SK-N-MC (cell line): ENCODE results near the gene AIM2.
"Not testable (repeated sequence)": the region's sequence is repeated elsewhere in the genome, so short reads cannot be mapped to it uniquely, and the experiment has no call there.

Source experiments
- DNase-seq: peaks from one replicate; pipeline ENCODE4 v3.0.0-alpha.2; 2011; ENCODE audit warnings: low read depth, low spot score
- H3K27ac ChIP-seq: fragments of 200-600 bp; sonication (generic); 2 replicates; pipeline ENCODE4 v1.5.1; 2016; ENCODE audit warnings: mixed run types
- H3K36me3 ChIP-seq: fragments of 200-600 bp; sonication (generic); 2 replicates; pipeline ENCODE4 v1.6.1; 2017; ENCODE audit warnings: antibody characterized with exemption, low read length, mixed read lengths; ENCODE audit not compliant: insufficient read depth
- H3K4me3 ChIP-seq: fragments of 200-600 bp; sonication (generic); 2 replicates; pipeline ENCODE4 v1.5.1; 2016
- H3K9ac ChIP-seq: fragments of 200-600 bp; sonication (generic); 2 replicates; pipeline ENCODE4 v1.8.0; 2017; ENCODE audit warnings: mixed run types, mixed read lengths; ENCODE audit not compliant: insufficient read length
- H3K9me3 ChIP-seq: fragments of 200-600 bp; sonication (generic); 2 replicates; pipeline ENCODE4 v1.6.1; 2017; ENCODE audit warnings: low read depth, mild to moderate bottlenecking, antibody characterized with exemption, low read length, moderate library complexity, mixed read lengths
- EZH2 ChIP-seq: fragments of 200-600 bp; sonication (generic); IDR thresholded peaks from one replicate; pipeline ENCODE4 v1.6.1; 2017; ENCODE audit warnings: antibody characterized with exemption
- FOXP2 ChIP-seq: optimal IDR thresholded peaks from 2 replicates; pipeline ENCODE3; 2011; ENCODE audit warnings: mild to moderate bottlenecking, moderate library complexity; ENCODE audit not compliant: insufficient read depth; ENCODE audit errors: extremely low read length, control extremely low read depth
- POLR2AphosphoS5 ChIP-seq: IDR thresholded peaks from 2 replicates; pipeline ENCODE4 v1.6.1; 2012; ENCODE audit warnings: mild to moderate bottlenecking, low read depth, low read length, borderline replicate concordance

Gene AIM2

DNA sequence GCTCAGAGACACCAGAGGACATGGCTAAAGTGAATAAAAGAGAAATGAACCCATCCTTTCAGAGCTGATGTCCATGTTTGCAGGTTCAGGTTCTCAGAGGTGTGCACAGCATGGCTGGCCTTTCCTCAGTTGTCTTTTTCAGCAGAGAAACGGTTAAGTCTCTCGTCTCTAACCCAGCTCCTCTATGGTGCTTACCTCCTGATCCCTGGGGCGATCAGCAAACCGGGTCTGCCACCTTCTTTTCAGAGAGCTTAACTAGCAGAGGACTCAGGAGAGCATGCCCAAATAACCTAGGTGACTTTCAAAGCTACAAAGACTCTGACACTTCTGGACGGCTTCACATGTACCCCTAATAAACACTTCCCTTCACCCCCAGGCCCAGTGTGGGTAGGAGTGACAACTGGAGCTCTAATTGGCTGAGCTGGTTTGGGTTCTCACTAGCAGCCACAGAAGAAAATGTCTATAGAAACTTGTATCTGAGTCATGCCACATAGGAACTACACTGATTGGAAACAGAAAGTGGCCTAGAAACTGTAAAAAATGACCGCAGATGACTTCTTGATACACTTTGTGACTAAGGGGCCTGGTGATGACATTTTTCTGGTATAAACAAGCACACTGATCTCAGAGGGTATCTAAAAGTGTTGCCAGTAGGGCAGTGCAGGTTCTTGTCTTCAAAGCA, at the start of gene AIM2:
Gene AIM2, minus strand, starts transcription at position 329 of the 682 bp plus-strand sequence. CDS start 3,267 bp downstream, outside the sequence.
- Histone ChIP-seq H3K9me3 (no peaks in the 10 kb centered on the region), H3K4me3 (no peak within 1 kb of the TSS), H3K27ac (no peak within 1 kb of the TSS), H3K9ac (no peak within 1 kb of the TSS), H3K36me3 (no peaks in the 10 kb centered on the region)
- TF ChIP-seq FOXP2 (no peak), EZH2 (no peak), POLR2AphosphoS5 (no peak)
- no peak for DNase-seq

- no peak overlapping the region for H3K4me3 ChIP-seq
- no peaks in the 10 kb centered on the region for H3K9me3 ChIP-seq
- H3K27ac ChIP-seq, result no peak overlapping the region
- no peak overlapping the region for H3K9ac ChIP-seq
- no peak for TF ChIP-seq FOXP2
- TF ChIP-seq EZH2, result no peak
- TF ChIP-seq POLR2AphosphoS5, result no peak
- H3K36me3 ChIP-seq, result no peaks in the 10 kb centered on the region
- DNase-seq, result no peak
Observed at GRCh38 chr1:159123587-159123986, 47.0 kb upstream of the AIM2 start.

- no peak overlapping the region for H3K27ac ChIP-seq
- TF ChIP-seq EZH2, result no peak
- no peak overlapping the region for H3K9ac ChIP-seq
- H3K9me3 ChIP-seq, result no peaks in the 10 kb centered on the region
- no peak overlapping the region for H3K4me3 ChIP-seq
- no peak for DNase-seq
- no peaks in the 10 kb centered on the region for H3K36me3 ChIP-seq
Observed at GRCh38 chr1:159122005-159122621, 45.5 kb upstream of the AIM2 start.

DNA sequence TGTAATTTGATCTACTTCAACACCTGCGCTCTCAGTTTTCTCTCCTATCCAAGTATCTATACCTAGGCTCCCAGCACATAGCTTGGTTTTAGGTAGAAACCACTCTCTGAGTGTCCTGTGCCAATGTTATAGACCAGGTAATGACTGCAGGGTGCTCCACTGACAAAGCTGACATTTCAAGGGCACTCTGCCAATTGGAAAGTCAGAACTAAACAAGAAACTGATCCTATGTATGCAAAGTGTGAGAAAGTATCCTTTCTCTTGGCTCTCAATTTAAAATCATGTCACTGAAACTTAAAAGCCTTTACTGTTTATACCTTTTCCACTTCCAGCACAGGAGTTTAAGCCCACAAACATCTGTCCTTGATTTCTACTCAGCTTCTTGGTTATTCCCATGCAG, 45.0 kb upstream of the AIM2 start:
- Histone ChIP-seq H3K9ac (no peak overlapping the region), H3K9me3 (no peaks in the 10 kb centered on the region), H3K4me3 (no peak overlapping the region), H3K27ac (no peak overlapping the region), H3K36me3 (no peaks in the 10 kb centered on the region)
- no peak for DNase-seq
- TF ChIP-seq POLR2AphosphoS5 (no peak), FOXP2 (no peak), EZH2 (no peak)

GRCh38 chr1:159120317-159120716, 43.8 kb upstream of the AIM2 start:
- H3K27ac ChIP-seq, result no peak overlapping the region
- H3K9me3 ChIP-seq, result no peaks in the 10 kb centered on the region
- H3K9ac ChIP-seq, result no peak overlapping the region
- H3K36me3 ChIP-seq, result no peaks in the 10 kb centered on the region
- DNase-seq, result no peak
- TF ChIP-seq POLR2AphosphoS5, result no peak
- no peak for TF ChIP-seq EZH2
- TF ChIP-seq FOXP2, result no peak
- H3K4me3 ChIP-seq, result no peak overlapping the region

DNA sequence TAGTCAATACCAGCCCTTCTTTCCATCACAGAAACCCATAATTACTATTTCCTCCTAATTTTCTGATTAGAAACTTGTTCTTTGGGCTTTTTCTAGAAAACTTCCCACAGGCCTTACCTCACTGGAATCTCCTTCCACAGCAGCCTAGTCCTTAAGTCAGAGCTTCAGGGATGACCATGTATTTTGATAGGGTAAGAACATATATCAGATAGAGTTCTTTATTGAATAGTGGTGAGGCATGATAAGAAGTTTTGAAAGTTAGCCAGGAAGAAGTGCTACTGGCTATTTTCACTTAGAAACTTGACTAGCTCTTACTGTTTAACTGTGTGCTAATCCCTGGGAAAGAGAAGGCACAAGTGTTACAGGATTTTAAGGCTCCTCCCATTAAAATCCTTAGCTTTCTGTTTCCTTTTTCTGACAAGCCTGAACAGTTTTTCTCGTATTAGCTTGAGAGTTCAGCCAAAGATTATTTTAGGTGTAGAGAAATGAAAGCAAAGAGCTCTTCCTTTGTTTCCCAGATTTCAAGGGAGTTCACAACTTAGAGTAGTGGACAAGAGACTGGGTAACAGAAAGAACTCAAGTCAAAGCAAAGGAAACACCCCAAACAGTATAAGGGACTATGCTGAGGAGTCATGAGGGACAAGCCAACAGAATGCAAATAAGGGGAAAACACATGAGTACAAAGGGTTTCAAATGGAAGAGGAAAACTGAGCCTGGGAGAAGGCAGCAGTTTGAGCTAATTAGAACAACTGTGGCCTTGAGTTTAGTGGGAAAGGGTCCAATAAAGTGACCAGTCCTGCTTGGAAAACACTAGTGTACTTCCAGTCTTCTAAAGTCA, 37.2 kb upstream of the AIM2 start:
- no peak overlapping the region for H3K9ac ChIP-seq
- no peak for DNase-seq
- no peaks in the 10 kb centered on the region for H3K9me3 ChIP-seq
- TF ChIP-seq POLR2AphosphoS5 (no peak), EZH2 (no peak), FOXP2 (no peak)
- H3K4me3 ChIP-seq, result no peak overlapping the region
- no peaks in the 10 kb centered on the region for H3K36me3 ChIP-seq
- no peak overlapping the region for H3K27ac ChIP-seq

DNA sequence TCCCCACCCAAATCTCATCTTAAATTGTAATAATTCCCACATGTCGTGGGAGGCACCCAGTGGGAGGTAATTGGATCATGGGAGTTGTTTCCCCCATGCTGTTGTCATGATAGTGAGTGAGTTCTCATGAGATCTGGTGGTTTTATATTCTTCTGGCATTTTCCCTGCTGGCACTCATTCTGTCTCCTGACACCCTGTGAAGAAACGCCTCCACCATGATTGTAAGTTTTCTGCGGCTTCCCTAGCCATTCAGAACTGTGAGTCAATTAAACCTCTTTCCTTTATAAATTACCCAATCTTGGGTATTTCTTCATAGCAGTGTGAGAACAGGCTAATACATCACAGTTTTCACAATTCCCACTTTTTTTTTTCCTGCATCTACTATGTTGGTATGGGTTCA, 26.5 kb upstream of the AIM2 start:
- not testable (repeated sequence) for H3K27ac ChIP-seq, H3K9me3 ChIP-seq, DNase-seq, H3K36me3 ChIP-seq, H3K9ac ChIP-seq, H3K4me3 ChIP-seq

DNA sequence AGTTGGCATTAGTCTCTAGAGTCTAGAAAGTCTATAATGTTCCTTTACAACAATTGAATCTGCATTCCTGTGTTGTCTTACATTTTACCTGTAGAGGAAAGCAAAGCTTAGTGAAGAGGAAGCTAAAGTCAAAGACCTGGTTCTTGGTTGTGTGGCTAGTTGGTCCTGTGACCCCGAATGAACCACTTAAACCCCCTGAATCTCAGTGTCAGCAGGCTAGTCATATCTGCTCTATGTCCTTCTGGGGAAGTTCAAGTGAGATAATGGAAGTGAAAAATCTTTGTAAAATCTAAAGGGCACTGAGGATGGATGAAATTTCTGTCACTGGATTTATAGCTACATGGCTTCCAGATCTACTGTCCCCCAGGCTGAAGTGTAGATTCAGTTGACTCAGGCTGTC, 24.0 kb upstream of the AIM2 start:
- H3K27ac ChIP-seq, result no peak overlapping the region
- H3K4me3 ChIP-seq, result no peak overlapping the region
- no peak overlapping the region for H3K9ac ChIP-seq
- no peaks in the 10 kb centered on the region for H3K9me3 ChIP-seq
- TF ChIP-seq EZH2 (no peak), FOXP2 (no peak), POLR2AphosphoS5 (no peak)
- DNase-seq, result no peak
- H3K36me3 ChIP-seq, result no peaks in the 10 kb centered on the region
